T-helper 1 cell (primary cell): Measurements from ENCODE around the gene TXNRD3.

Source experiments
- DNase-seq, 5 donors: peaks; one replicate each; pipeline ENCODE4 v3.0.0-alpha.2; 2012 to 2020

Gene TXNRD3

GRCh38 chr3:126671521-126671920 is 16.6 kb upstream of the TXNRD3 start:
- DNase-seq, result peak in 1 of 5 donors; percentile 25

- no peak for DNase-seq
Measured at GRCh38 chr3:126668450-126669401, 13.8 kb upstream of the TXNRD3 start.

- DNase-seq, result no peak
Measured at GRCh38 chr3:126667631-126668449, 12.9 kb upstream of the TXNRD3 start.

- no peak for DNase-seq
Measured at GRCh38 chr3:126666658-126667528, 12.0 kb upstream of the TXNRD3 start.

- DNase-seq, result no peak
Measured at GRCh38 chr3:126665959-126666657, 11.2 kb upstream of the TXNRD3 start.

- DNase-seq, result no peak
Measured at GRCh38 chr3:126665221-126665936, 10.5 kb upstream of the TXNRD3 start.

- no peak for DNase-seq
Measured at GRCh38 chr3:126664591-126665214, 9.8 kb upstream of the TXNRD3 start.

GRCh38 chr3:126663750-126664149 is 8.8 kb upstream of the TXNRD3 start:
- DNase-seq, result no peak

- no peak for DNase-seq
Measured at GRCh38 chr3:126663257-126663656, 8.3 kb upstream of the TXNRD3 start.

GRCh38 chr3:126661532-126662364 is 6.8 kb upstream of the TXNRD3 start:
- DNase-seq, result no peak

- DNase-seq, result no peak
Measured at GRCh38 chr3:126659915-126660886, 5.3 kb upstream of the TXNRD3 start.

- no peak for DNase-seq
Measured at GRCh38 chr3:126658584-126658983, 3.7 kb upstream of the TXNRD3 start.

GRCh38 chr3:126657901-126658300 is 3.0 kb upstream of the TXNRD3 start:
- no peak for DNase-seq

- no peak for DNase-seq
Measured at GRCh38 chr3:126656371-126657134, 1.6 kb upstream of the TXNRD3 start.

- no peak for DNase-seq
Measured at GRCh38 chr3:126655887-126656286, 963 bp upstream of the TXNRD3 start.

- DNase-seq, result no peak
Measured at GRCh38 chr3:126649556-126650092, 5.3 kb downstream of the TXNRD3 start.

- no peak for DNase-seq
Measured at GRCh38 chr3:126646674-126647073, 8.2 kb downstream of the TXNRD3 start.

- DNase-seq, result no peak
Measured at GRCh38 chr3:126644615-126645014, 10.3 kb downstream of the TXNRD3 start.
